Body of pancreas (tissue), 4 donors: ENCODE data around the gene MBTPS1.

Experiments used
- POLR2A ChIP-seq, 3 donors: fragments of 450-650 bp; IDR thresholded peaks; one replicate each; pipeline ENCODE4 v1.6.1; 2016; ENCODE audit warnings: antibody characterized with exemption in 3 of 3, mild to moderate bottlenecking in 2 of 3
- TF ChIP-seq, protein P1 (sequence below), 7 experiments: fragments of 450-650 bp in 4 of 7; fragments of 200-600 bp in 3 of 7; sonication (generic) in 3 of 7; IDR thresholded peaks; one replicate each; pipeline ENCODE4 v1.5.1; 2016 to 2019; ENCODE audit warnings: antibody characterized with exemption in 7 of 7

DNA sequence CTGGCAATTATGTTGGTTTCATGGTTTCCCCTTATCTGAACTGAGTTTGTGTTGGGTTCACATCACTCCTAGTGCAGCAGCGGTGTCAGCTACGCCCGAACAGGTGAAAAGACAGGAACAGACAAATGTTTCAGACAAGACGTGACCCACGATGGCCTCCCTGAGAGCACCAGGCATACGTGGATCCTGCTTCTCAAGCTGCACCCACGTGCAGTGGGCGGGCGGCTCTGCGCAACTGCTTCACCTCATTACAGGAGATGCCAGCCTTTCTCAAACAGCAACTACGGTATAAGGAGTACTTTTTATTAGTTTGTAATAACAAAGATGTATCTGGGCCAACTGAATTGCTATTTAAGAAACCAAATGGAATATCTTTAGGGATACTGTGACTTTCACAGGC, 41.4 kb downstream of the MBTPS1 start:
- TF ChIP-seq, protein P1, sequence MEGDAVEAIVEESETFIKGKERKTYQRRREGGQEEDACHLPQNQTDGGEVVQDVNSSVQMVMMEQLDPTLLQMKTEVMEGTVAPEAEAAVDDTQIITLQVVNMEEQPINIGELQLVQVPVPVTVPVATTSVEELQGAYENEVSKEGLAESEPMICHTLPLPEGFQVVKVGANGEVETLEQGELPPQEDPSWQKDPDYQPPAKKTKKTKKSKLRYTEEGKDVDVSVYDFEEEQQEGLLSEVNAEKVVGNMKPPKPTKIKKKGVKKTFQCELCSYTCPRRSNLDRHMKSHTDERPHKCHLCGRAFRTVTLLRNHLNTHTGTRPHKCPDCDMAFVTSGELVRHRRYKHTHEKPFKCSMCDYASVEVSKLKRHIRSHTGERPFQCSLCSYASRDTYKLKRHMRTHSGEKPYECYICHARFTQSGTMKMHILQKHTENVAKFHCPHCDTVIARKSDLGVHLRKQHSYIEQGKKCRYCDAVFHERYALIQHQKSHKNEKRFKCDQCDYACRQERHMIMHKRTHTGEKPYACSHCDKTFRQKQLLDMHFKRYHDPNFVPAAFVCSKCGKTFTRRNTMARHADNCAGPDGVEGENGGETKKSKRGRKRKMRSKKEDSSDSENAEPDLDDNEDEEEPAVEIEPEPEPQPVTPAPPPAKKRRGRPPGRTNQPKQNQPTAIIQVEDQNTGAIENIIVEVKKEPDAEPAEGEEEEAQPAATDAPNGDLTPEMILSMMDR (IDR thresholded peaks at IDR 0.05): no peak
- TF ChIP-seq POLR2A (IDR thresholded peaks at IDR 0.05): no peak
